ENCODE data around the gene TNPO3.

- TF ChIP-seq CTCF (IDR thresholded peaks at IDR 0.05) (no peak), POLR2A (IDR thresholded peaks at IDR 0.05) (no peak)
Observed at GRCh38 chr7:128922496-128923410, 132.2 kb downstream of the TNPO3 start.

Measured in right lobe of liver (tissue), 4 donors.